ENCODE data around the gene GMDS.

The GMDS gene

DNA sequence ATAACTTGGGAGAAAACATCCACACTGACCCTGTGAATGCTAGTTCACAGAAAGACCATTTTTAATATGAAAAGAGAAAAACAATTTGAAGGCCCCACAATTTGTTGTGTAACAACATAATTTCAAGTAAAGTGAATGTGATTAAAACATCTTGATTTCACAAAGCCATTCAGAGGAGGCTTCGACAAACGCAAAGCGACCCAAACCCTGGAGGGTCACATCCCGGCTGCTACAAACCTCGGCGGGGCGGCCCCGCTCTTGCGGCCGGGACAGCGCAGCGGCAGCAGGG lies 621.7 kb downstream of the GMDS start:
- Histone ChIP-seq H3K27ac (ENCODE audit: low read depth, low read length) (no peak overlapping the region), H3K4me3 (ENCODE audit: low read depth in 1 of 2, low read length in 2 of 2) (peak overlapping the region in 1 of 2 donors; percentile 42), H3K36me3 (ENCODE audit: insufficient read depth, low read length) (no peaks in the 10 kb centered on the region), H3K4me1 (ENCODE audit: insufficient read depth, low read length) (peaks cover 6% of the 10 kb centered on the region), H3K9ac (ENCODE audit: low read length) (no peak overlapping the region), H3K27me3 (ENCODE audit: control insufficient read depth in 1 of 2, insufficient read depth in 2 of 2, low read length in 2 of 2) (peaks cover 80 to 88% of the 10 kb centered on the region in 2 donors), H3K9me3 (ENCODE audit: low read length) (no peaks in the 10 kb centered on the region)

DNA sequence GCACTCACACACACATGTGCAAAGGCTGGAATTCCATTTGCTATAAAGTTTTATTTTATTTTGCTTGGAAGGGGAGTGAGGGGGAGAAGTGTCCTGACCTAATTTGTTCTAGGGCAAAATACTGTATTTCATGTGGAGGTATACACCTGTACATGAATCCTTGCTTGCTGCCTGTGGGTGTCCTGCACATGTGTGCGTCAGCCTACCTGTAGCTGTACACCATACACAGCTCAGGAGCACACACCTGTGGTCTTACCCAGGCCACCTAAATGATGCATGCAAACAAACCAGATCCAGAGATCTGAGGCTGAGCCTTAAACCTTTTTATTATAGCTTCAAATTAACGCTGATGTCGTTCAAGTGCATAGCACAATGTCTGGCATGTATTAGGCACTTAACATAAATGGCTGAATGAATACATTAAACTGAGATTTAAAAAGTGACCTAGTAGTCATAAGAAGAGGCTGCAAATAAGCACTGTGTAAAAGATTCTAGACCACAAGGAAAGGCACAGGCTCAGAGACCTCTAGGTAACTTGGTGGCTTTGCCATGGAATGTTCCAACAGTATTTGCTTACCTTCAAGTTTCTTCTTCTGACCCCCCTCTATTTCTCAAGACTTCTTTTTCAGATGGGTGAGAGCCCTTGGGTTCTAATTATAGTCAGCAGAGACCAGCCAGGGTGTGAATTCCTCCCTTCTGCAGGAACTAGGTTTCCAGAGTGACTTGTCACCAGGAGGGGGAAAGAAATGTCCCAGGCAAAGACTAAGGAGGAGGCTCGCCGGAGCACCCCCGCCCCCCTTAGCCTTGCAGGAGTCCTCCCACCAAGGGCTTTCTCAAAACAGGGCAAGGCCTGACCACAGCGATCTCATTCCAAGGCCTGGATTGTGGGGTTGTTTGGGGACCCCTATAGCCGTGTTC lies 622.3 kb downstream of the GMDS start:
- H3K27me3 ChIP-seq (ENCODE audit: control insufficient read depth in 1 of 2, insufficient read depth in 2 of 2, low read length in 2 of 2), result peaks cover 80 to 94% of the 10 kb centered on the region in 2 donors
- H3K27ac ChIP-seq (ENCODE audit: low read depth, low read length), result no peak overlapping the region
- H3K9me3 ChIP-seq (ENCODE audit: low read length), result no peaks in the 10 kb centered on the region
- no peak overlapping the region for H3K4me3 ChIP-seq (ENCODE audit: low read depth in 1 of 2, low read length in 2 of 2)
- no peak overlapping the region for H3K9ac ChIP-seq (ENCODE audit: low read length)
- no peaks in the 10 kb centered on the region for H3K36me3 ChIP-seq (ENCODE audit: insufficient read depth, low read length)
- H3K4me1 ChIP-seq (ENCODE audit: insufficient read depth, low read length), result peaks cover 6% of the 10 kb centered on the region

DNA sequence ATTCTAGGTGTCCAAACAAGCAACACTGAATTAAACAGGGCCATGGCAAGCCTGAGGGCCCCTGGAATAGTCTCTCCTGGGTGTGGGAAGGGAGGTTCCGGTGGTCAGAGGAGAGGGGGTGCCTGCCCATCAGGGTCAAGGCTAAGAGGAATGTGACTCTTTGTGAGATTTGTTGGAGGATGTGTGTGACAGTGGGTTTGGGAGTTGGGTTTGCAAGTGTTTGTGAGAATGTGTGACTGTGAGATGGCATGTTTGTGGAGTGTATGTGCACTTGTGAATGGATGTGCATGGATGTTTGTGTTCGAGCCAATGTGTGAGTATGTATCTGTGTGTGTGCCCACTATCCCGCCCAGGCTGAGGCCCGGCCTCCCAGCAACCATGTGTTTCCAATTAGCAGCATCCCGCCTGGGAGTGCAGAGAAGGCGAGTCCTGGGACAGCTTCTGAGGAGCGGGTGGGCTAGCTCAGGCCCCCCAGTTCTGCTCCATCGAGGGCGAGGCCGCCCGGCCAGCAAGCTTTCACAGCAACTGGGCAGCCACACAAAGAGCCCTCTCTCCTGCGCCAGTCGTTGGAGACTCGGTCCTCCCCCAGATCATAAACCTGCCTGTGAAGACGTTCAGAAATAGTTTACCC lies 623.1 kb downstream of the GMDS start:
- no peak overlapping the region for H3K27ac ChIP-seq (ENCODE audit: low read depth, low read length)
- H3K27me3 ChIP-seq (ENCODE audit: control insufficient read depth in 1 of 2, insufficient read depth in 2 of 2, low read length in 2 of 2), result peaks cover 77 to 97% of the 10 kb centered on the region in 2 donors
- H3K36me3 ChIP-seq (ENCODE audit: insufficient read depth, low read length), result no peaks in the 10 kb centered on the region
- H3K4me1 ChIP-seq (ENCODE audit: insufficient read depth, low read length), result peaks cover 6% of the 10 kb centered on the region
- no peaks in the 10 kb centered on the region for H3K9me3 ChIP-seq (ENCODE audit: low read length)
- no peak overlapping the region for H3K4me3 ChIP-seq (ENCODE audit: low read depth in 1 of 2, low read length in 2 of 2)
- no peak overlapping the region for H3K9ac ChIP-seq (ENCODE audit: low read length)

- no peak overlapping the region for H3K4me3 ChIP-seq (ENCODE audit: low read depth in 1 of 2, low read length in 2 of 2)
- peaks cover 65 to 97% of the 10 kb centered on the region in 2 donors for H3K27me3 ChIP-seq (ENCODE audit: control insufficient read depth in 1 of 2, insufficient read depth in 2 of 2, low read length in 2 of 2)
- H3K9ac ChIP-seq (ENCODE audit: low read length), result no peak overlapping the region
- no peaks in the 10 kb centered on the region for H3K9me3 ChIP-seq (ENCODE audit: low read length)
- H3K36me3 ChIP-seq (ENCODE audit: insufficient read depth, low read length), result no peaks in the 10 kb centered on the region
- H3K4me1 ChIP-seq (ENCODE audit: insufficient read depth, low read length), result peaks cover 6% of the 10 kb centered on the region
- H3K27ac ChIP-seq (ENCODE audit: low read depth, low read length), result no peak overlapping the region
Measured at GRCh38 chr6:1621070-1621701, 624.2 kb downstream of the GMDS start.

DNA sequence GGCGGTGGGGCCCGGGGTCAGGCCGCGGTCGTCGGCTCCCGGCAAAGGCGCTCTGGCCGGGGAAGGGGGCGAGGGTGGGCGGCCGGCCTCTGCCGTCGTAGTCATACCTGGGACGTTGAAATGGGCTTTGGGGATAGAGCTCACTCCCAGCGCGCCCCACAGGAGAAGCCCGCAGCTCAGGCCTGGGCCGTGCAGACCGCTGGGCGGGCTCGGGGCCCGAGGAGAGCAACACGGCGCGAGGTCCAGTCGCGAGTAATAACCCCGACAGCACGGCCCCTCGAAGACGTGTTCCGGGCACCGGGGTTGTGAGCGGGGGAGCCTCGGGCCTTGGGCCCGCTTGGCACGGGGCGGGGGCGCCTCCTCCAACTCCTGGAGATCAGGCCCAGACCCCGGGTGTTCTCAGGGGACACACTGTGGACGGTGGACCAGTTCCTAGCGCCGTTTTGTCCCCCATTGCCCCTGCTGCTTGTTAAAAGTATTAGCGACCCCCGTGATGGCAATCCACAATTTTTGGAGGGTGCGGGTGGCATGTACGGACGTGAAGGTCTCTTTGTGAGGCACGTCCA lies 624.8 kb downstream of the GMDS start:
- H3K27ac ChIP-seq (ENCODE audit: low read depth, low read length), result no peak overlapping the region
- peaks cover 6% of the 10 kb centered on the region for H3K4me1 ChIP-seq (ENCODE audit: insufficient read depth, low read length)
- H3K4me3 ChIP-seq (ENCODE audit: low read depth in 1 of 2, low read length in 2 of 2), result no peak overlapping the region
- peaks cover 65 to 97% of the 10 kb centered on the region in 2 donors for H3K27me3 ChIP-seq (ENCODE audit: control insufficient read depth in 1 of 2, insufficient read depth in 2 of 2, low read length in 2 of 2)
- no peaks in the 10 kb centered on the region for H3K36me3 ChIP-seq (ENCODE audit: insufficient read depth, low read length)
- no peak overlapping the region for H3K9ac ChIP-seq (ENCODE audit: low read length)
- no peaks in the 10 kb centered on the region for H3K9me3 ChIP-seq (ENCODE audit: low read length)

- H3K9ac ChIP-seq (ENCODE audit: low read length), result no peak overlapping the region
- peaks cover 63 to 97% of the 10 kb centered on the region in 2 donors for H3K27me3 ChIP-seq (ENCODE audit: control insufficient read depth in 1 of 2, insufficient read depth in 2 of 2, low read length in 2 of 2)
- H3K9me3 ChIP-seq (ENCODE audit: low read length), result no peaks in the 10 kb centered on the region
- H3K4me1 ChIP-seq (ENCODE audit: insufficient read depth, low read length), result no peaks in the 10 kb centered on the region
- H3K36me3 ChIP-seq (ENCODE audit: insufficient read depth, low read length), result no peaks in the 10 kb centered on the region
- no peak overlapping the region for H3K27ac ChIP-seq (ENCODE audit: low read depth, low read length)
- H3K4me3 ChIP-seq (ENCODE audit: low read depth in 1 of 2, low read length in 2 of 2), result peak overlapping the region in 1 of 2 donors; percentile 27
Measured at GRCh38 chr6:1619673-1620503, 625.5 kb downstream of the GMDS start.

- Histone ChIP-seq H3K36me3 (ENCODE audit: insufficient read depth, low read length) (no peaks in the 10 kb centered on the region), H3K27me3 (ENCODE audit: control insufficient read depth in 1 of 2, insufficient read depth in 2 of 2, low read length in 2 of 2) (peaks cover 64 to 97% of the 10 kb centered on the region in 2 donors), H3K4me3 (ENCODE audit: low read depth in 1 of 2, low read length in 2 of 2) (peak overlapping the region in 1 of 2 donors; percentile 27), H3K4me1 (ENCODE audit: insufficient read depth, low read length) (no peaks in the 10 kb centered on the region), H3K27ac (ENCODE audit: low read depth, low read length) (no peak overlapping the region), H3K9ac (ENCODE audit: low read length) (no peak overlapping the region), H3K9me3 (ENCODE audit: low read length) (no peaks in the 10 kb centered on the region)
Measured at GRCh38 chr6:1619098-1619672, 626.2 kb downstream of the GMDS start.

DNA sequence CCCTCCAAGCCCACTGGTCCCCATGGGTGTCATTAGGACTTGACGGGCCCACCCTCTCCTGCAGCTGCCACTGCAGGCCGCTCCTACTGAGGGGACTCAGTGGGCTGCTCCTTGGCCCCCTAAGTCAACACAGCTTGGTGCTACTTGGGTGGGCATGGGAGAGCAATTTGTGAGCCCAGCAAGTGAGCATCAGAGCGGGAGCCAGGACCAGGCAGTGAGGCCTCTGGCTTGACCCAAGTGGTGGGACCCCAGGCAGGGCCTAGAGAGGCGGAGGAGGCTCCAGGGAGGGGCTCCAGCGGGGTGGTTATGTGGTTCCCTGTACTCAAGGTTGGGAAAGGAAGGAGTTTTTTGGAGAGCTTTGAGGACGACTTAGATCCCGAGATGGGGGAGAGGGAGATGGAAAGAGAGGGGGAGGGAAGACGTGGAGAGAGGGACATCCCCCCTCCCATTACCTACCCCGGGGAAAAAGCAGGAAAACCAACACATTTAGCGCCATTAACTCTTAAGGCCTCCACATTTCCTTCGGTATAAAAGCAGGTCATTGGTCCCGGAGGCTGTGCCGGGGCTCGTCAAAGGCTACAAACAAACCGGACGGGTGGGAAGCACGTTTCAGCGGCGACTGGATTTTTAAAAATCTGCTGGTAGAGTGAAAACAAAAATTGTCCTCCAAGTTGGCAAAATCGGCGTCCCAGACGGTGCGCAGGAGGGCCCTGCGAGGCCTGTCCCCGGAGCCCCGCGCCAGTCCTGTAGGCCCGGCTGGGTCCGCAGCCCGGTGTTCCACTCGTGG lies 626.9 kb downstream of the GMDS start:
- H3K9ac ChIP-seq (ENCODE audit: low read length), result no peak overlapping the region

DNA sequence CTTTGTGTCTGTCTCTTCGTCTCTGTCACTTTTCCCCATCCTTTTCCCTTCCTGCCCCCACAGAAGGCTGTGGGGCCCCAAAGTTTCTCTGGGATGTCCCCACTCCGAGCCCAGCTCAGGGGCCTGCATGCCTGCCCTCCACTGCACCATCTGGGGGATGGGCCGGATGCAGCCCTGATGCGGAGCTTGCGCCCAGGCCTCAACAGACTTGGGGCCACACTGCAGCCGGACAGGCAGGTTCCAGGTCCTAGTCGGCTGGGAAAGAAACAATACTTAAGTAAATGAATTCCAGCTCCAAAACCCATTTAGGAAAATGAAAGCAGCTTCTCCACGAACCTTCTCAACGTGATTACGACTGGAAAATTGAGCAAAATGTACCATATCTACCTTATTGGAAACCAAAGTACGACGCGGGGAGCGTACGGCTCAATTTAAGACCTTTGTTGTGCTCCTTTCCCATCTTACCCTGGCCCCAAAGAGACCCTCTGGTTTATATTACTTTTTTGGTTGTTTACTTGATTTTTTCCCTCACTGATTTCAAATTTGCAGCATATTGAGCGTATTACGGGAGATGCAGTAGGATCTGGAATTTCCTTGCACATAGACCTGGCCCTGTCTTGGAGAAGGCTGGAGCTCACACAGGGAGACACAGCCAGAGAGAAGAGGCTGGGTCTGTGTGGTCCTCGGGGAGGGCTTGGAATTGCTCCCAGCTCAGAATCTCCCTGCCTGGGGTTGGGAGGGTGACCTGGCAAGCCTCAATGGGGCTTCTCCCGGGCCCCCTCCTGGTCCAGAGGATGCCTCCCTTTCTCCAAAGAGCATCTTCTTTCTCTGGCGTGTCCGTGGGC lies 627.7 kb downstream of the GMDS start:
- no peaks in the 10 kb centered on the region for H3K36me3 ChIP-seq (ENCODE audit: insufficient read depth, low read length)
- no peaks in the 10 kb centered on the region for H3K9me3 ChIP-seq (ENCODE audit: low read length)
- H3K27me3 ChIP-seq (ENCODE audit: control insufficient read depth in 1 of 2, insufficient read depth in 2 of 2, low read length in 2 of 2), result peaks cover 69 to 97% of the 10 kb centered on the region in 2 donors
- H3K9ac ChIP-seq (ENCODE audit: low read length), result no peak overlapping the region
- no peaks in the 10 kb centered on the region for H3K4me1 ChIP-seq (ENCODE audit: insufficient read depth, low read length)
- H3K4me3 ChIP-seq (ENCODE audit: low read depth in 1 of 2, low read length in 2 of 2), result no peak overlapping the region
- no peak overlapping the region for H3K27ac ChIP-seq (ENCODE audit: low read depth, low read length)

More for the DNA sequence above, 626.9 kb downstream of the GMDS start:
- H3K4me1 ChIP-seq (ENCODE audit: insufficient read depth, low read length), result no peaks in the 10 kb centered on the region
- H3K9me3 ChIP-seq (ENCODE audit: low read length), result no peaks in the 10 kb centered on the region
- no peak overlapping the region for H3K27ac ChIP-seq (ENCODE audit: low read depth, low read length)
- no peak overlapping the region for H3K4me3 ChIP-seq (ENCODE audit: low read depth in 1 of 2, low read length in 2 of 2)
- no peaks in the 10 kb centered on the region for H3K36me3 ChIP-seq (ENCODE audit: insufficient read depth, low read length)
- peaks cover 68 to 97% of the 10 kb centered on the region in 2 donors for H3K27me3 ChIP-seq (ENCODE audit: control insufficient read depth in 1 of 2, insufficient read depth in 2 of 2, low read length in 2 of 2)

All from muscle layer of colon (tissue), 2 donors.